ENCODE data around the gene MDK. TPM values are rescaled to one million over a fixed set of nuclear protein-coding genes. Genes with fewer than 3 reads are reported as not detected.

Gene MDK
- total RNA-seq, 1 experiment from 2014 or later = 399 TPM

- H4K20me1 ChIP-seq (ENCODE audit: insufficient read depth) = 0 out of 2 replicates have a peak, but pooled peaks cover 6% of the 10 kb centered on the region
- H3K27me3 ChIP-seq (ENCODE audit: insufficient read depth, low read depth) = peaks cover 22% of the 10 kb centered on the region
- BruUV-seq (replicated peaks) = no TSS peak
- no peak overlapping the region for H3K4me3 ChIP-seq
- H2AFZ ChIP-seq = no peak overlapping the region
- H3K9me3 ChIP-seq (ENCODE audit: insufficient read depth, low read depth) = no peaks in the 10 kb centered on the region
- intact Hi-C loops (cut with micrococcal nuclease; ENCODE audit: unreplicated experiment) = no loop called here
- H3K79me2 ChIP-seq (ENCODE audit: low read depth) = no peaks in the 10 kb centered on the region
- no peak overlapping the region for H3K27ac ChIP-seq
- peaks cover 21% of the 10 kb centered on the region for H3F3A ChIP-seq (ENCODE audit: insufficient read depth, low read depth)
- peaks cover 34% of the 10 kb centered on the region for H3K4me1 ChIP-seq (replicated peaks; ENCODE audit: insufficient read depth)
- H3K4me2 ChIP-seq = no peak overlapping the region
- CTCF ChIA-PET = no interaction called here
- H3K36me3 ChIP-seq (ENCODE audit: low read depth) = no peaks in the 10 kb centered on the region
- no peaks in the 10 kb centered on the region for H3K9me2 ChIP-seq (ENCODE audit: insufficient read depth)
- TF ChIP-seq EZH2 (IDR thresholded peaks at IDR 0.05; ENCODE audit: low read depth) (no peak), CTCF (conservative IDR thresholded peaks at IDR 0.05) (no peak)
- POLR2A ChIA-PET (ENCODE audit: unreplicated experiment) = interaction anchor here (0.5 to 0.6 kb wide), 2 partner anchors 34 to 912 kb away, joined by 5 to 7 read pairs; no protein-coding TSS in a partner anchor
- no peak for DNase-seq
These were observed 4.6 kb downstream of the MDK start for GRCh38 chr11:46386005-46386578.

DNA sequence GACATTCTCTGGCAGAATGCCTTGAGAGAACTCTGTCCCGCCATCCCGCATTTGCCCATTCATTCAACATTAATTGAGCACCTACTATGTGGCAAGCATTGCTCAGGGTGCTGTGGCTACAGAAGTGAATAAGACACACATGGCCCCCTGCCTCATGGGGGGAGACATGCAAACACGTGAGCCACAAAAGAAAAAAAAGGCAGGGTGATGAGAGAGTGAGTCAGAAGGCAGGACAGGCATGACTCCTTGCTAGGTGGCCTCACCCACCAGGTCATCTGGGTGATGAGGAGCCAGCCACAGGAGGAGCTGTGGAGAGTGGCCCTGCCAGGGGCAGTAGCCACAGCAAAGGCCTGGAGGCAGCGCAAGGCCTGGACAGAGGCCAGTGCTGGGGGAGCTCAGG, 5.2 kb downstream of the MDK start:
- Histone ChIP-seq H3K9me3 (ENCODE audit: insufficient read depth, low read depth) (no peaks in the 10 kb centered on the region), H2AFZ (no peak overlapping the region), H3K9me2 (ENCODE audit: insufficient read depth) (no peaks in the 10 kb centered on the region), H3K79me2 (ENCODE audit: low read depth) (no peaks in the 10 kb centered on the region), H4K20me1 (ENCODE audit: insufficient read depth) (0 out of 2 replicates have a peak, but pooled peaks cover 6% of the 10 kb centered on the region), H3K4me1 (replicated peaks; ENCODE audit: insufficient read depth) (peaks cover 34% of the 10 kb centered on the region), H3K27me3 (ENCODE audit: insufficient read depth, low read depth) (peaks cover 22% of the 10 kb centered on the region), H3K36me3 (ENCODE audit: low read depth) (no peaks in the 10 kb centered on the region), H3K4me2 (no peak overlapping the region), H3K4me3 (no peak overlapping the region), H3F3A (ENCODE audit: insufficient read depth, low read depth) (peaks cover 21% of the 10 kb centered on the region), H3K27ac (no peak overlapping the region)
- ChIA-PET POLR2A (ENCODE audit: unreplicated experiment) (interaction anchor here (0.5 to 0.6 kb wide), 2 partner anchors 35 to 911 kb away, joined by 5 to 7 read pairs; no protein-coding TSS in a partner anchor), CTCF (no interaction called here)
- TF ChIP-seq CTCF (conservative IDR thresholded peaks at IDR 0.05) = 0 out of 2 replicates have a peak, but pooled peaks have one; percentile 25
- no peak for TF ChIP-seq EZH2 (IDR thresholded peaks at IDR 0.05; ENCODE audit: low read depth)
- intact Hi-C loops (cut with micrococcal nuclease; ENCODE audit: unreplicated experiment) = no loop called here
- peak; percentile 61 to 70 for DNase-seq
- BruUV-seq (replicated peaks) = no TSS peak

DNA sequence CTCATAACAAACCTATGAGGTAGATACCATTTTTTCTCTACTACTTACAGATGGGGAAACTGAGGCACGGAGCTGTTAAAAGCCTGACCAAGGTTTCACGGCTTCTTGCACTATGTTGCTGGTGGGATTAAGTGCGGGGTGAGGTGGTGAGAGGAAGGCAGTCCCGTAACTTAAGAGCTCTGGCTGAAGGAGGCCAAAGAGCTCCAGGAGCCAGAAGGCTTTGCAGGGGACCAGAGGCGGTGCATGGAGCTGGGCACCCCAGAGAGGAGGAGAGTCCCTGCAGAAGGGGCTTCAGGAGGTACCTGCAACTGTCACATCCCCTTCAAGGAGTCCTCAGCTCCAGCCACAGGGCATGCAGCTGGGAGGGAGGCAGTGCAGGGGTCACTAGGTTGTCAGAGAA, 6.0 kb downstream of the MDK start:
- no peaks in the 10 kb centered on the region for H3K79me2 ChIP-seq (ENCODE audit: low read depth)
- no TSS peak for BruUV-seq (replicated peaks)
- H3K9me2 ChIP-seq (ENCODE audit: insufficient read depth) = no peaks in the 10 kb centered on the region
- intact Hi-C loops (cut with micrococcal nuclease; ENCODE audit: unreplicated experiment) = no loop called here
- H4K20me1 ChIP-seq (ENCODE audit: insufficient read depth) = 0 out of 2 replicates have a peak, but pooled peaks cover 6% of the 10 kb centered on the region
- H3K4me1 ChIP-seq (replicated peaks; ENCODE audit: insufficient read depth) = peaks cover 29% of the 10 kb centered on the region
- POLR2A ChIA-PET (ENCODE audit: unreplicated experiment) = interaction anchor here (0.6 kb wide), 1 partner anchor 92 kb away, joined by 5 read pairs; no protein-coding TSS in a partner anchor
- no peak overlapping the region for H3K4me3 ChIP-seq
- no peaks in the 10 kb centered on the region for H3K36me3 ChIP-seq (ENCODE audit: low read depth)
- peaks cover 18% of the 10 kb centered on the region for H3F3A ChIP-seq (ENCODE audit: insufficient read depth, low read depth)
- no peaks in the 10 kb centered on the region for H3K9me3 ChIP-seq (ENCODE audit: insufficient read depth, low read depth)
- TF ChIP-seq EZH2 (IDR thresholded peaks at IDR 0.05; ENCODE audit: low read depth) (no peak), CTCF (conservative IDR thresholded peaks at IDR 0.05) (no peak)
- no peak overlapping the region for H3K4me2 ChIP-seq
- no peak overlapping the region for H3K27ac ChIP-seq
- H2AFZ ChIP-seq = no peak overlapping the region
- CTCF ChIA-PET = interaction anchor here (0.6 to 0.7 kb wide), 2 partner anchors 28 to 101 kb away, joined by 3 to 6 read pairs; no protein-coding TSS in a partner anchor
- DNase-seq = no peak
- peaks cover 22% of the 10 kb centered on the region for H3K27me3 ChIP-seq (ENCODE audit: insufficient read depth, low read depth)
